ENCODE data around the gene GLDC.

GRCh38 chr9:6506571-6506970, 139.0 kb downstream of the GLDC start:
- no peak for TF ChIP-seq PREB (CRISPR knock-in tag; IDR thresholded peaks at IDR 0.05; ENCODE audit: borderline replicate concordance)
- no peak for TF ChIP-seq CREB1 (CRISPR knock-in tag; IDR thresholded peaks at IDR 0.05)
- TF ChIP-seq SP1 (CRISPR knock-in tag; conservative IDR thresholded peaks at IDR 0.05) = no peak
- no peak for TF ChIP-seq MAX (CRISPR knock-in tag; IDR thresholded peaks at IDR 0.05)
- TF ChIP-seq NFE2L1 (CRISPR knock-in tag; IDR thresholded peaks at IDR 0.05) = no peak
- TF ChIP-seq CDX4 (CRISPR knock-in tag; IDR thresholded peaks at IDR 0.05; ENCODE audit: borderline replicate concordance) = no peak
- TF ChIP-seq NR2C2 (CRISPR knock-in tag; IDR thresholded peaks at IDR 0.05) = no peak
- TF ChIP-seq ATF1 (CRISPR knock-in tag; IDR thresholded peaks at IDR 0.05) = no peak

Data from WTC11 (cell line).